Smooth muscle cell (in vitro differentiated cells): ENCODE data around the gene QRFP. TPM values are rescaled to one million over a fixed set of nuclear protein-coding genes. Genes with fewer than 3 reads are reported as not detected.
A peak's percentile ranks its signal among the peaks of the same experiment; 100 is the strongest.

ENCODE experiments used
- DNase-seq: peaks from one replicate; lab custom pipeline; 2025; ENCODE audit not compliant: unreplicated experiment; lab: John Stamatoyannopoulos, UW
- H2AFZ ChIP-seq: fragments of 200-600 bp; sonication (generic); 2 replicates; pipeline ENCODE4 v1.6.0; 2016; ENCODE audit warnings: antibody characterized with exemption, low read depth, mild to moderate bottlenecking
- H3F3A ChIP-seq: fragments of 200-600 bp; sonication (generic); 2 replicates; pipeline ENCODE4 v1.6.0; 2017; ENCODE audit warnings: antibody characterized with exemption, low read depth
- H3K27ac ChIP-seq: fragments of 200-600 bp; sonication (generic); 2 replicates; pipeline ENCODE4 v1.5.1; 2016; ENCODE audit warnings: low read depth, mild to moderate bottlenecking
- H3K27me3 ChIP-seq: fragments of 200-600 bp; sonication (generic); 2 replicates; pipeline ENCODE4 v1.6.1; 2016; ENCODE audit warnings: low read depth, mild to moderate bottlenecking
- H3K36me3 ChIP-seq: fragments of 200-600 bp; sonication (generic); 2 replicates; pipeline ENCODE4 v1.5.1; 2016; ENCODE audit warnings: low read depth
- H3K4me1 ChIP-seq: fragments of 200-600 bp; sonication (generic); 2 replicates; pipeline ENCODE4 v1.5.1; 2016; ENCODE audit warnings: low read depth
- H3K4me2 ChIP-seq: fragments of 200-600 bp; sonication (generic); 2 replicates; pipeline ENCODE4 v1.6.0; 2016; ENCODE audit warnings: mild to moderate bottlenecking
- H3K4me3 ChIP-seq: fragments of 200-600 bp; sonication (generic); 2 replicates; pipeline ENCODE4 v1.5.1; 2016; ENCODE audit warnings: mild to moderate bottlenecking
- H3K79me2 ChIP-seq: fragments of 200-600 bp; sonication (generic); 2 replicates; pipeline ENCODE4 v1.6.0; 2016; ENCODE audit warnings: low read depth, mild to moderate bottlenecking
- H3K9ac ChIP-seq: fragments of 200-600 bp; sonication (generic); 2 replicates; pipeline ENCODE4 v1.6.0; 2016; ENCODE audit warnings: low read depth
- H3K9me3 ChIP-seq: fragments of 200-600 bp; sonication (generic); replicated peaks from 2 replicates; pipeline ENCODE4 v1.5.1; 2016; ENCODE audit warnings: low read depth
- H4K20me1 ChIP-seq: fragments of 200-600 bp; sonication (generic); 2 replicates; pipeline ENCODE4 v1.6.0; 2016; ENCODE audit warnings: low read depth
- CTCF ChIP-seq: fragments of 200-600 bp; sonication (generic); IDR thresholded peaks from 2 replicates; pipeline ENCODE4 v1.5.1; 2017; ENCODE audit warnings: borderline replicate concordance, mild to moderate bottlenecking, antibody characterized with exemption; ENCODE audit not compliant: insufficient read depth, poor library complexity, severe bottlenecking
- WGBS: methylation state at CpG from one replicate; pipeline ENCODE4 v1.1.7; 2016; ENCODE audit warnings: low lambda C conversion rate; 5-methylcytosine and 5-hydroxymethylcytosine counted together
- polyA plus RNA-seq: library from polyadenylated mRNA; unstranded; fragments of >200 nt; fragmentation: Nextera tagmentation; extraction: Ambion mirVana; gene quantifications from 2 replicates; pipeline ENCODE4 v1.2.1, GENCODE V29; 2016
- total RNA-seq: library from RNA; depleted of rRNA; stranded (reverse); fragments of >200 nt; gene quantifications from 2 replicates; pipeline ENCODE4 v1.2.3, GENCODE V29; 2014

The QRFP gene
- total and polyA plus RNA-seq, 2 experiments from 2014 or later, result 0.15 TPM; not detected in 1

GRCh38 chr9:130857864-130858738, 38.5 kb downstream of the QRFP start:
- no peak for DNase-seq
- Histone ChIP-seq H2AFZ (no peak overlapping the region), H3K27ac (peak overlapping the region; percentile 95), H3F3A (peaks cover 33% of the 10 kb centered on the region), H3K9ac (peak overlapping the region; percentile 76), H3K4me2 (peak overlapping the region; percentile 54), H3K9me3 (no peaks in the 10 kb centered on the region), H3K27me3 (no peaks in the 10 kb centered on the region), H3K79me2 (peaks cover 66% of the 10 kb centered on the region), H3K4me3 (no peak overlapping the region), H4K20me1 (peaks cover 84% of the 10 kb centered on the region), H3K36me3 (peaks cover 12% of the 10 kb centered on the region), H3K4me1 (peaks cover 14% of the 10 kb centered on the region)
- no peak for TF ChIP-seq CTCF
- WGBS, result 35% methylated on average over 22 of the region's 22 CpGs

- H3K79me2 ChIP-seq, result peaks cover 65% of the 10 kb centered on the region
- no peak overlapping the region for H3K9ac ChIP-seq
- no peak for TF ChIP-seq CTCF
- no peak for DNase-seq
- no peak overlapping the region for H3K4me2 ChIP-seq
- no peak overlapping the region for H3K4me3 ChIP-seq
- H3K9me3 ChIP-seq, result no peaks in the 10 kb centered on the region
- peaks cover 25% of the 10 kb centered on the region for H3F3A ChIP-seq
- H4K20me1 ChIP-seq, result peaks cover 84% of the 10 kb centered on the region
- H3K27me3 ChIP-seq, result no peaks in the 10 kb centered on the region
- H3K4me1 ChIP-seq, result peaks cover 14% of the 10 kb centered on the region
- no peak overlapping the region for H2AFZ ChIP-seq
- H3K27ac ChIP-seq, result peak overlapping the region; percentile 95
- H3K36me3 ChIP-seq, result peaks cover 12% of the 10 kb centered on the region
- WGBS, result 95% methylated on average over 8 of the region's 8 CpGs
Observed at GRCh38 chr9:130856474-130856873, 40.1 kb downstream of the QRFP start.

GRCh38 chr9:130854835-130855234, 41.8 kb downstream of the QRFP start:
- Histone ChIP-seq H2AFZ (no peak overlapping the region), H3K27me3 (no peaks in the 10 kb centered on the region), H3K4me2 (no peak overlapping the region), H3K9ac (no peak overlapping the region), H3K4me3 (no peak overlapping the region), H3K36me3 (peaks cover 12% of the 10 kb centered on the region), H3F3A (peaks cover 17% of the 10 kb centered on the region), H4K20me1 (peaks cover 85% of the 10 kb centered on the region), H3K9me3 (no peaks in the 10 kb centered on the region), H3K4me1 (peaks cover 6% of the 10 kb centered on the region), H3K79me2 (peaks cover 78% of the 10 kb centered on the region), H3K27ac (no peak overlapping the region)
- no peak for TF ChIP-seq CTCF
- 94% methylated on average over 9 of the region's 9 CpGs for WGBS
- no peak for DNase-seq
